K562 (cell line): ENCODE results near the gene CT45A6.
"Not testable (repeated sequence)": the region's sequence is repeated elsewhere in the genome, so short reads cannot be mapped to it uniquely, and the experiment has no call there.

Source experiments
- CC2D1A ChIP-seq: fragments of 450-650 bp; IDR thresholded peaks from 2 replicates; pipeline ENCODE4 v1.6.1; 2017; ENCODE audit warnings: mild to moderate bottlenecking
- CREM ChIP-seq: IDR thresholded peaks from 2 replicates; pipeline ENCODE4 v1.6.1; 2014; ENCODE audit warnings: antibody characterized with exemption, low read depth
- CTCF ChIP-seq, 3 experiments: IDR thresholded peaks in 2 of 3; conservative IDR thresholded peaks in 1 of 3; 2 replicates each; pipeline ENCODE4 v1.5.1; 2011 to 2012; ENCODE audit warnings: low read length in 3 of 3, mild to moderate bottlenecking in 3 of 3, control low read depth in 2 of 3, improper control_type of control experiment in 1 of 3, inconsistent platforms in 1 of 3, low read depth in 1 of 3, mixed read lengths in 1 of 3, moderate library complexity in 1 of 3; ENCODE audit not compliant: insufficient read depth in 2 of 3
- LARP7 ChIP-seq: fragments of 450-650 bp; IDR thresholded peaks from 2 replicates; pipeline ENCODE4 v1.6.1; 2016
- MED1 ChIP-seq: sonication (generic); formaldehyde crosslinking; IDR thresholded peaks from 2 replicates; pipeline ENCODE4 v1.8.1; 2023; ENCODE audit warnings: missing genetic modification reagents, borderline replicate concordance
- NONO ChIP-seq, 2 experiments: fragments of 200-400 bp in 1 of 2; fragments of 450-650 bp in 1 of 2; formaldehyde crosslinking in 1 of 2; IDR thresholded peaks; 2 replicates each; pipeline ENCODE4 v1.6.1; 2017; ENCODE audit warnings: low read depth in 2 of 2, mild to moderate bottlenecking in 2 of 2, moderate library complexity in 2 of 2, low read length in 1 of 2
- PBX2 ChIP-seq, 2 experiments: IDR thresholded peaks in 1 of 2; conservative IDR thresholded peaks in 1 of 2; 2 replicates each; pipeline ENCODE4 v1.6.1; 2016; ENCODE audit warnings: low read depth in 2 of 2, mild to moderate bottlenecking in 1 of 2, missing compliant biosample characterization in 1 of 2, missing genetic modification characterization in 1 of 2, moderate library complexity in 1 of 2
- PRDM10 ChIP-seq: fragments of 450-650 bp; IDR thresholded peaks from 2 replicates; pipeline ENCODE4 v1.6.1; 2018; ENCODE audit not compliant: partially characterized antibody
- REST ChIP-seq, 2 experiments: fragments of 450-650 bp; formaldehyde crosslinking in 1 of 2; IDR thresholded peaks; 2 replicates each; pipeline versions ENCODE4 v1.4.0 to v1.6.1; 2014 to 2020; ENCODE audit warnings: mild to moderate bottlenecking in 2 of 2, borderline replicate concordance in 1 of 2, low read depth in 1 of 2
- SPI1 ChIP-seq: IDR thresholded peaks from 2 replicates; pipeline ENCODE4 v1.6.1; 2011; ENCODE audit warnings: low read depth, low read length, control low read depth, borderline replicate concordance
- TAF1 ChIP-seq: IDR thresholded peaks from 2 replicates; pipeline ENCODE4 v1.6.1; 2011; ENCODE audit warnings: mild to moderate bottlenecking, low read length, moderate library complexity; ENCODE audit not compliant: insufficient read depth, control insufficient read depth, severe bottlenecking; ENCODE audit errors: extremely low read depth
- YY1 ChIP-seq, 3 experiments: IDR thresholded peaks; 2 replicates each; pipeline ENCODE4 v1.6.1; 2011; ENCODE audit warnings: low read length in 2 of 3, mild to moderate bottlenecking in 2 of 3, moderate library complexity in 2 of 3, borderline replicate concordance in 1 of 3, control low read depth in 1 of 3, low read depth in 1 of 3; ENCODE audit not compliant: insufficient read depth in 3 of 3, insufficient replicate concordance in 2 of 3, control insufficient read depth in 1 of 3, insufficient read length in 1 of 3; ENCODE audit errors: extremely low read depth in 1 of 3
- ZNF24 ChIP-seq: fragments of 450-650 bp; IDR thresholded peaks from 2 replicates; pipeline ENCODE4 v1.6.1; 2016

GRCh38 chrX:135802687-135803086 is at the start of gene CT45A6:
- TF ChIP-seq CC2D1A; SPI1; LARP7; ZNF24; NONO (IDR thresholded peaks at IDR 0.05; ENCODE audit: low read depth in 2 of 2, low read length in 1 of 2); PRDM10; CTCF (IDR thresholded peaks at IDR 0.05 in 2 of 3, conservative IDR thresholded peaks at IDR 0.05 in 1 of 3; ENCODE audit: insufficient read depth in 2 of 3, low read depth in 1 of 3, low read length in 3 of 3); MED1 (CRISPR knock-in tag); YY1 (IDR thresholded peaks at IDR 0.05; ENCODE audit: borderline replicate concordance in 1 of 3, control insufficient read depth in 1 of 3, extremely low read depth in 1 of 3, insufficient read depth in 3 of 3, insufficient read length in 1 of 3, insufficient replicate concordance in 2 of 3, low read depth in 1 of 3, low read length in 2 of 3); CREM; TAF1; REST (IDR thresholded peaks at IDR 0.05; ENCODE audit: borderline replicate concordance); REST (CRISPR knock-in tag; IDR thresholded peaks at IDR 0.05; ENCODE audit: low read depth); PBX2 (CRISPR knock-in tag; IDR thresholded peaks at IDR 0.05; ENCODE audit: low read depth); PBX2 (tag; conservative IDR thresholded peaks at IDR 0.05; ENCODE audit: low read depth): not testable (repeated sequence)
